Measurements from ENCODE around the gene HES1. TPM values are rescaled to one million over a fixed set of nuclear protein-coding genes. Genes with fewer than 3 reads are reported as not detected.

The HES1 gene
- total RNA-seq, 2 experiments from 2014 or later = 0.28 to 0.35 TPM

GRCh38 chr3:194136519-194137007 lies 615 bp downstream of the HES1 start:
- CTCF ChIA-PET = interaction anchor here (1.4 to 5.7 kb wide), 2 partner anchors 171 to 180 kb away, joined by 5 to 38 read pairs; no protein-coding TSS in a partner anchor
- peaks cover 75% of the 10 kb centered on the region for H3K27me3 Mint-ChIP-seq
- no peak overlapping the region for H3K27ac Mint-ChIP-seq
- peaks cover 46% of the 10 kb centered on the region for H3K4me1 Mint-ChIP-seq
- H3K4me3 Mint-ChIP-seq = peak overlapping the region; percentile 61
- H3K36me3 Mint-ChIP-seq = peaks cover 2% of the 10 kb centered on the region
- DNase-seq (no peak), ATAC-seq (no peak)
- H3K9me3 Mint-ChIP-seq (ENCODE audit: low read depth) = no peaks in the 10 kb centered on the region

GRCh38 chr3:194137008-194137505 lies 1.1 kb downstream of the HES1 start:
- H3K9me3 Mint-ChIP-seq (ENCODE audit: low read depth) = no peaks in the 10 kb centered on the region
- peaks cover 73% of the 10 kb centered on the region for H3K27me3 Mint-ChIP-seq
- peak overlapping the region; percentile 43 for H3K27ac Mint-ChIP-seq
- CTCF ChIA-PET = interaction anchor here (1.4 to 5.7 kb wide), 3 partner anchors 170 to 356 kb away, joined by 4 to 38 read pairs (median 5); no protein-coding TSS in a partner anchor
- H3K36me3 Mint-ChIP-seq = peaks cover 4% of the 10 kb centered on the region
- DNase-seq (peak; percentile 52), ATAC-seq (no peak)
- H3K4me1 Mint-ChIP-seq = peaks cover 45% of the 10 kb centered on the region
- peak overlapping the region; percentile 61 for H3K4me3 Mint-ChIP-seq

GRCh38 chr3:194137506-194138474 lies 1.8 kb downstream of the HES1 start:
- H3K36me3 Mint-ChIP-seq = peaks cover 4% of the 10 kb centered on the region
- H3K27ac Mint-ChIP-seq = peak overlapping the region; percentile 63
- peak; percentile 31 for ATAC-seq
- peak; percentile 60 for DNase-seq
- peak overlapping the region; percentile 61 for H3K4me3 Mint-ChIP-seq
- no peaks in the 10 kb centered on the region for H3K9me3 Mint-ChIP-seq (ENCODE audit: low read depth)
- H3K4me1 Mint-ChIP-seq = peaks cover 46% of the 10 kb centered on the region
- CTCF ChIA-PET = interaction anchor here (1.1 to 5.7 kb wide), 5 partner anchors 117 to 467 kb away, joined by 3 to 38 read pairs (median 4); no protein-coding TSS in a partner anchor
- peaks cover 73% of the 10 kb centered on the region for H3K27me3 Mint-ChIP-seq

DNA sequence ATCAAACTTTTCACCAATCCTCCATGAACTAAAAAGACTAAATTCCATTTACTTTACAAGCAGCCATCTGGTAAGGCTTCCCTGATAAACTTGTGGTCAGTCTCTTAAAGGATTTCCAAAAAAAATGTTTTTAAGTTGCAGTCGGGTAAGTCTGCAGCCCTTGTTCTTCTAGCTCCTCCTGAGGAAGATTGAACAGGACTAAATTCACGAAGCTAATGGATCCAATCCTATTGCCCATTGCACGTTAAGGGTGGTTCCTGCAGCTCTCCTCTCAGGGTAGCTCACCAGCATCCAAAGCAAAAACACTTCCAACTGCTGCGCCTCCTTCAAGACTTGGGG lies 2.8 kb downstream of the HES1 start:
- H3K27ac Mint-ChIP-seq = no peak overlapping the region
- no peaks in the 10 kb centered on the region for H3K9me3 Mint-ChIP-seq (ENCODE audit: low read depth)
- no peak for ATAC-seq
- peaks cover 41% of the 10 kb centered on the region for H3K4me1 Mint-ChIP-seq
- peaks cover 70% of the 10 kb centered on the region for H3K27me3 Mint-ChIP-seq
- CTCF ChIA-PET = interaction anchor here (1.1 to 5.7 kb wide), 4 partner anchors 117 to 468 kb away, joined by 3 to 38 read pairs (median 4); no protein-coding TSS in a partner anchor
- no peak for DNase-seq
- H3K36me3 Mint-ChIP-seq = peaks cover 2% of the 10 kb centered on the region
- H3K4me3 Mint-ChIP-seq = no peak overlapping the region

DNA sequence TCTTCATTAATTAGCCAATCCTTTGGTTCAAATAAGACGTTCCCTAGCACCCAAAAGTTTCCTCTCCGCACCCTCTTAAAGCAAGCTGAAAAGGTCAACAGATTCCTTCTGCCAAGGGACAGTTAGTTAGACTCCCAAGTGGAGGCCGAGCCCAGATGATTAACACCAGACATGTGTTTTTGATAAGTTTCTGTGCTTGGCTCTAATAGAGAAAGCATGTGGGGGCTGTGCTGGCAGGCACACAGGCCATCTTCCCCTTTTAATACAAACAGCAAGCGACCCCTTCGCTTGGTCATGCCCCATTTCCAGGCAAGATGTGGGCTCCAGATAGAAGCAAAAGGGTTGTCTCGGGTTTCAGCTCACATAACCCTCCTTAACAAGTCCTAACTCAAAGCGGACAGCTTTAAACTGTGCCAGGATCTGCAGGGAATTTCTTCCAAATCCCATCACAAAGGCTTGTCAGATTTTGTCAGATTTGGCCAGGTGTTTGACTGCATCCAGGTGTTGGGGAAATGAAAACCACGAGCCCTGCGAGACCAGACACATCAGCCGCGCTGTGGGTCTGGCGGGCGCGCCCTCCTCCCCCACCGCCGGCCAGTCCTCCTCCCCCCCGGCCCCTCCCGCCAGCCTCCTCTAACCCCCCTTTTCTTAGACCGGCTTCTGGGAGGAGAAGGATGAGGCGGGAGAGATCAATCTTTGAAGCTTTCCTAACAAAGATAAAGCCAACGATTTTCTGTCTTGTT lies 3.3 kb downstream of the HES1 start:
- no peak overlapping the region for H3K4me3 Mint-ChIP-seq
- peaks cover 2% of the 10 kb centered on the region for H3K36me3 Mint-ChIP-seq
- peaks cover 40% of the 10 kb centered on the region for H3K4me1 Mint-ChIP-seq
- no peak overlapping the region for H3K27ac Mint-ChIP-seq
- ATAC-seq (no peak), DNase-seq (no peak)
- no peaks in the 10 kb centered on the region for H3K9me3 Mint-ChIP-seq (ENCODE audit: low read depth)
- CTCF ChIA-PET = interaction anchor here (1.1 kb wide), 1 partner anchor 469 kb away, joined by 3 read pairs; no protein-coding TSS in a partner anchor
- peaks cover 72% of the 10 kb centered on the region for H3K27me3 Mint-ChIP-seq

DNA sequence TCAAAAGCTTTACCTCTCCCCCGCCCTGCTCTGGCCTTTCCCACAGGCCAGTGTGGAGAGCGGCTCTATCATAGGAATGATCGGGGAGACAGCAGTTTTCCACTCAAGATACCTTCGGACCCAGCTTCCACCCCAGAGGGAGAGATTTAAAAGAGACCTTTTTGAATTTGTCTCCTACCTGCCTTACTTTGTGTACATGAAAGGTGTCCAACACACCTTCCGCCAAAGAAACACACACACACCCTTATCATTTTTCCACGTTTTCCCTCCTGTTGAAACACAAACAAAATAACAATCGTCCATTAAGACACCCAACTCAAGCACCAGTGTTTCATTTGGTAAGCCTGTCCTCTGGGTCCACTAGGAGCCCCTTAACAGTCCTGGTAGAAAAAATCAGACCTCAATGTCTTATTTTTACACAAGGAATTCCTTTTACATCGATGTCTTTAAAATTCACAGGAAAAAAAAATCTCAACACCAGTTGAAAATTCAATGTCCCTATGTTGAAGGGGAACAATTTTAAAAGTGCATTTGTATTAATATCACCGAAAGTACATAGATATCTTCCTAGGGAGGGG lies 4.0 kb downstream of the HES1 start:
- Mint-ChIP-seq H3K4me3 (no peak overlapping the region), H3K27me3 (peaks cover 76% of the 10 kb centered on the region), H3K27ac (no peak overlapping the region), H3K9me3 (ENCODE audit: low read depth) (no peaks in the 10 kb centered on the region), H3K4me1 (peaks cover 39% of the 10 kb centered on the region), H3K36me3 (peaks cover 2% of the 10 kb centered on the region)
- no peak for DNase-seq
- CTCF ChIA-PET = no interaction called here
- no peak for ATAC-seq

DNA sequence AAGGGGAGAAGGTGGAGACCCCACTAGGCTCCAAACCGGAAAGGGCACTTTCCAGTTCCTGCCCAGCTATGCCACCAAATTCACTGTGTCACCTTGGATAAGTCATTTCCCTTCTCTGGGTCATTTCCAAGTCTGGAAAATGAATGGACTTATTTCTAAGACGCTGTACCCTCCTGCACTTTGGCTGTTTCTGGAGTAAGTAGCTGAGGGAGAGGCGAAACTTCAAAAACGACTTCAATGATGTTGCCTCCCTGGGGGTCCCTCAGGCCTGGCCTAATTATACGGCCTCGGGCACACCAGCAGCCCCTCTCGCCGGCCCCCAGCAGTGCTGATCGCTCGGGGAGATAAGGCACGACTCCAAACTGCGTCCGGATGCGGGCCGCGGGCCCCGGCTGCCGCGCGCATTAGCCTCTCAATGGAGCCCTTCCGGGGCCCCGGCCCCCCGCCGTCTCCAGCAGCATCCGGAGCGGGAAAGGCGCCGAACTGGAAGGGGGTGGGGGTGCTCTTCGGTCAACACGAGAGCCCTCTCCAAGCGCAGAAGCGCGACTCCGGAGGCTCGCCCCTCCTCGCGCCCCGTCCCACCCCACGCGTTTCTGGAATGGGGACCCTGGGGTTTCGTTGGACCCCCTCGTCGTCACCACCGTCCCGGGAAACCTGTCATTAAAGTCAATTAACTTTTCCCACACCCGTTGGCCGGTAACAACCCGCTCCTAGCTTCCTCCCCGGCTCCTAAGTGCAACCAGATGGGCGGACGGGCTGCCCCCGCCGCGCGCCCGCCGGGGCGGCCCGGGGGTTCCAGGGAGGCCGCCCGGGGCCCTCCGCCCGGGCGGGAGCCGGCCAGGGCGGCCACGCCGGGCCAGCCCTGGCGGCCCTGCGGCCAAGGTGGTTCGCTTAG lies 4.8 kb downstream of the HES1 start:
- H3K4me1 Mint-ChIP-seq = peaks cover 33% of the 10 kb centered on the region
- no peak overlapping the region for H3K27ac Mint-ChIP-seq
- H3K36me3 Mint-ChIP-seq = peaks cover 2% of the 10 kb centered on the region
- H3K9me3 Mint-ChIP-seq (ENCODE audit: low read depth) = no peaks in the 10 kb centered on the region
- DNase-seq (peak; percentile 56), ATAC-seq (peak; percentile 25)
- H3K27me3 Mint-ChIP-seq = peaks cover 81% of the 10 kb centered on the region
- no peak overlapping the region for H3K4me3 Mint-ChIP-seq
- CTCF ChIA-PET = interaction anchor here (0.6 to 1.7 kb wide), 3 partner anchors 14 to 175 kb away, joined by 3 to 15 read pairs (median 3); no protein-coding TSS in a partner anchor

GRCh38 chr3:194141415-194142155 lies 5.6 kb downstream of the HES1 start:
- peaks cover 76% of the 10 kb centered on the region for H3K27me3 Mint-ChIP-seq
- DNase-seq = peak; percentile 73
- peak; percentile 69 for ATAC-seq
- peaks cover 26% of the 10 kb centered on the region for H3K4me1 Mint-ChIP-seq
- CTCF ChIA-PET = interaction anchor here (0.6 to 1.7 kb wide), 3 partner anchors 13 to 175 kb away, joined by 3 to 15 read pairs (median 3); no protein-coding TSS in a partner anchor
- H3K9me3 Mint-ChIP-seq (ENCODE audit: low read depth) = no peaks in the 10 kb centered on the region
- peaks cover 2% of the 10 kb centered on the region for H3K36me3 Mint-ChIP-seq
- no peak overlapping the region for H3K27ac Mint-ChIP-seq
- peak overlapping the region; percentile 35 for H3K4me3 Mint-ChIP-seq

DNA sequence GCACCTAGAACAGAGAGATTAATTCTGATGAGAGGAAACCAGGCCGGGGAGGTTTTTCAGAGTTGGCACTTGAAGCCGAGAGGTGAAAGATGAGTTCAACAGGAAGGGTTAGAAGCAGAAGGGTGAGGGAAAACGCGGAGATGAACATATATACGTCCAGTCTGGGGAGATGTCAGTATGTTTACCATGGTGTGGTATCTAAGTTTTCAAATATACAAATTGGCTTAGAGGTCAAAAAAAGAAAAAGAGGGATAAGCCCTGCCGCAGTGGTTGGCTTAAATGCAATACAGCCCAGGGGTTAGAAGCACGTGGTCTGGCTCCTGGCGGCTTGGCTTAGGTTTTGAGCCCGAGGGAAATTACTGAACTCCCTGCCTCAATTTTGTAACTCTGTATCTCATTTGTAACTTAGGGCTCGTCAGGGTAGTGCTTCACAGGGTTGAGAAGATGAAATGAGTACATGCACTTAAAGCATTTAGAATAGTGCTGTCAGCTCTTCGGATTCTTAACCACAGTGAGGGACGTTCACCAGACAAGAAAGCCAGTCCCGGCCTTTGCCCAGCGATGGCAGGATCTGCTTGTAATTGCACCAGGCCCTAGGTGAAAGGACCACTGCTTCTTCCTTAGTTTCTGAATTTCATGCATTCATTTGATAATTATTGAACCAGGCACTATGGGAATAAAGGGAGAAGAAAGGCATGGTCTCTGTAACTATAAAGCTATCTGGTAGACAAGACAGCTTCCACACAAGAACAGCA lies 6.4 kb downstream of the HES1 start:
- DNase-seq (no peak), ATAC-seq (no peak)
- CTCF ChIA-PET = interaction anchor here (1.7 kb wide), 1 partner anchor 174 kb away, joined by 15 read pairs; no protein-coding TSS in a partner anchor
- Mint-ChIP-seq H3K4me1 (peaks cover 19% of the 10 kb centered on the region), H3K9me3 (ENCODE audit: low read depth) (no peaks in the 10 kb centered on the region), H3K27me3 (peaks cover 76% of the 10 kb centered on the region), H3K4me3 (peak overlapping the region; percentile 35), H3K27ac (no peak overlapping the region), H3K36me3 (peaks cover 2% of the 10 kb centered on the region)

GRCh38 chr3:194145702-194146101 lies 9.8 kb downstream of the HES1 start:
- peaks cover 7% of the 10 kb centered on the region for H3K4me1 Mint-ChIP-seq
- peaks cover 2% of the 10 kb centered on the region for H3K36me3 Mint-ChIP-seq
- no peak overlapping the region for H3K27ac Mint-ChIP-seq
- ATAC-seq (no peak), DNase-seq (no peak)
- no peak overlapping the region for H3K4me3 Mint-ChIP-seq
- H3K27me3 Mint-ChIP-seq = peaks cover 60% of the 10 kb centered on the region
- no peaks in the 10 kb centered on the region for H3K9me3 Mint-ChIP-seq (ENCODE audit: low read depth)
- CTCF ChIA-PET = no interaction called here

- Mint-ChIP-seq H3K27me3 (peaks cover 57% of the 10 kb centered on the region), H3K9me3 (ENCODE audit: low read depth) (no peaks in the 10 kb centered on the region), H3K27ac (no peak overlapping the region), H3K36me3 (no peaks in the 10 kb centered on the region), H3K4me3 (no peak overlapping the region), H3K4me1 (no peaks in the 10 kb centered on the region)
- no peak for ATAC-seq
- CTCF ChIA-PET = no interaction called here
- no peak for DNase-seq
Observed at GRCh38 chr3:194147679-194148078, 11.7 kb downstream of the HES1 start.
